Transverse colon (tissue), 4 donors: ENCODE measurements around the gene HIC2. TPM values are rescaled to one million over a fixed set of nuclear protein-coding genes. Genes with fewer than 3 reads are reported as not detected.

Source experiments
- DNase-seq: peaks from one replicate; pipeline ENCODE4 v3.0.0-alpha.2; 2019
- H3K27ac ChIP-seq, 4 donors: fragments of 200-600 bp; sonication (generic); 2 replicates each; pipeline ENCODE4 v1.5.1; 2016 to 2018; ENCODE audit warnings: inconsistent platforms in 4 of 4
- H3K27me3 ChIP-seq: fragments of 200-600 bp; sonication (generic); 2 replicates; pipeline ENCODE4 v1.5.1; 2017; ENCODE audit warnings: inconsistent platforms
- H3K36me3 ChIP-seq, 4 donors: fragments of 200-600 bp; sonication (generic); 2 replicates each; pipeline ENCODE4 v1.5.1; 2017 to 2019; ENCODE audit warnings: inconsistent platforms in 4 of 4
- H3K4me1 ChIP-seq, 4 donors: fragments of 200-600 bp; sonication (generic); 2 replicates each; pipeline ENCODE4 v1.5.1; 2017 to 2020; ENCODE audit warnings: inconsistent platforms in 4 of 4
- H3K4me3 ChIP-seq, 4 donors: fragments of 200-600 bp; sonication (generic); 1 replicate in 1 of 4; 2 replicates in 3 of 4; pipeline versions ENCODE4 v1.5.1 to v1.6.1; 2017 to 2019; ENCODE audit warnings: inconsistent platforms in 4 of 4
- H3K9me3 ChIP-seq, 2 donors: fragments of 200-600 bp; sonication (generic); 2 replicates each; pipeline ENCODE4 v1.5.1; 2017 to 2019; ENCODE audit warnings: inconsistent platforms in 2 of 2
- EP300 ChIP-seq: sonication (generic); formaldehyde crosslinking; IDR thresholded peaks from one replicate; pipeline ENCODE4 v1.6.1; 2017; ENCODE audit warnings: antibody characterized with exemption, low read depth
- POLR2A ChIP-seq: fragments of 450-650 bp; IDR thresholded peaks from one replicate; pipeline ENCODE4 v1.6.1; 2016; ENCODE audit warnings: antibody characterized with exemption, mild to moderate bottlenecking, moderate library complexity
- POLR2AphosphoS5 ChIP-seq, 3 donors: sonication (generic); formaldehyde crosslinking; IDR thresholded peaks; one replicate each; pipeline ENCODE4 v1.6.1; 2016; ENCODE audit warnings: antibody characterized with exemption in 3 of 3
- WGBS, 2 donors: methylation state at CpG; one replicate each; pipeline ENCODE4 v1.1.5; 2018; ENCODE audit warnings: low coverage in 1 of 2; 5-methylcytosine and 5-hydroxymethylcytosine counted together
- in situ Hi-C, 4 donors: fragments of 200-750 bp; cut with MboI; loops; one replicate each; pipeline versions ENCODE4 v1.15.0 to v1.15.1; 2017; ENCODE audit warnings: low sequenced_read_pairs in 3 of 4, low pct_ligation_motif_present in 1 of 4, low pct_unique_long_range_greater_than_20kb in 1 of 4
- intact Hi-C: fragments of 100-400 bp; cut with DNase I; formaldehyde crosslinking; loops from one replicate; pipeline ENCODE4 v1.15.1; 2023; ENCODE audit warnings: low total_unique reads
- total RNA-seq, 4 donors: library from RNA; depleted of rRNA; stranded (reverse); fragments of >200 nt; gene quantifications; one replicate each; pipeline ENCODE4 v1.1.0, GENCODE V29; 2016
- TF ChIP-seq, protein P1 (sequence below), 5 experiments: fragments of 200-600 bp in 3 of 5; fragments of 450-650 bp in 2 of 5; sonication (generic) in 3 of 5; IDR thresholded peaks; 1 replicate in 2 of 5; 2 replicates in 3 of 5; pipeline ENCODE4 v1.5.1; 2016 to 2017; ENCODE audit warnings: antibody characterized with exemption in 5 of 5, inconsistent platforms in 3 of 5, mild to moderate bottlenecking in 2 of 5, moderate library complexity in 1 of 5

The HIC2 gene
- total RNA-seq, 4 donors from 2014 or later, result 7.2 to 71.4 (median 9.2) TPM

DNA sequence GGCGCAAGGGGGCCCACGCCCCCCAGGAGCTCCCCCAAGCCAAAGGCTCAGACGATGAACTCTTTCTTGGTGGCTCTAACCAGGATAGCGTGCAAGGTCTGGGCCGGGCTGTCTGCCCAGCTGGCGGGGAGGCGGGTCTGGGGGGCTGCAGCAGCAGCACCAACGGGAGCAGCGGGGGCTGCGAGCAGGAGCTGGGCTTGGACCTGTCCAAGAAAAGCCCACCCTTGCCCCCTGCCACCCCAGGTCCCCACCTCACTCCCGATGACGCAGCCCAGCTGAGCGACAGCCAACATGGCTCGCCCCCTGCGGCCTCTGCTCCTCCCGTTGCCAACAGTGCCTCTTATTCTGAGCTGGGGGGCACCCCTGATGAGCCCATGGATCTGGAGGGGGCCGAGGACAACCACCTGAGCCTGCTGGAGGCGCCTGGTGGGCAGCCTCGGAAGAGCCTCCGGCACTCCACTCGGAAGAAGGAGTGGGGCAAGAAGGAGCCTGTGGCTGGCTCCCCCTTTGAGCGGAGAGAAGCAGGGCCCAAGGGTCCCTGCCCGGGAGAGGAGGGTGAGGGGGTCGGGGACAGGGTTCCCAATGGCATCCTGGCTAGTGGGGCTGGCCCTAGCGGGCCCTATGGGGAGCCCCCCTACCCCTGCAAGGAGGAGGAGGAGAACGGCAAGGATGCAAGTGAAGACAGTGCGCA is 28.4 kb downstream of the HIC2 start:
- in situ Hi-C loops (no loop called here), intact Hi-C loops (no loop called here)
- H3K4me1 ChIP-seq, result no peaks in the 10 kb centered on the region
- H3K9me3 ChIP-seq, result no peaks in the 10 kb centered on the region
- H3K4me3 ChIP-seq, result no peak overlapping the region
- WGBS, 2 donors, result 96 to 100% methylated on average over 2 to 24 of the region's 27 CpGs
- TF ChIP-seq POLR2A (no peak), POLR2AphosphoS5 (IDR thresholded peaks at IDR 0.05) (no peak), EP300 (no peak)
- TF ChIP-seq, protein P1, sequence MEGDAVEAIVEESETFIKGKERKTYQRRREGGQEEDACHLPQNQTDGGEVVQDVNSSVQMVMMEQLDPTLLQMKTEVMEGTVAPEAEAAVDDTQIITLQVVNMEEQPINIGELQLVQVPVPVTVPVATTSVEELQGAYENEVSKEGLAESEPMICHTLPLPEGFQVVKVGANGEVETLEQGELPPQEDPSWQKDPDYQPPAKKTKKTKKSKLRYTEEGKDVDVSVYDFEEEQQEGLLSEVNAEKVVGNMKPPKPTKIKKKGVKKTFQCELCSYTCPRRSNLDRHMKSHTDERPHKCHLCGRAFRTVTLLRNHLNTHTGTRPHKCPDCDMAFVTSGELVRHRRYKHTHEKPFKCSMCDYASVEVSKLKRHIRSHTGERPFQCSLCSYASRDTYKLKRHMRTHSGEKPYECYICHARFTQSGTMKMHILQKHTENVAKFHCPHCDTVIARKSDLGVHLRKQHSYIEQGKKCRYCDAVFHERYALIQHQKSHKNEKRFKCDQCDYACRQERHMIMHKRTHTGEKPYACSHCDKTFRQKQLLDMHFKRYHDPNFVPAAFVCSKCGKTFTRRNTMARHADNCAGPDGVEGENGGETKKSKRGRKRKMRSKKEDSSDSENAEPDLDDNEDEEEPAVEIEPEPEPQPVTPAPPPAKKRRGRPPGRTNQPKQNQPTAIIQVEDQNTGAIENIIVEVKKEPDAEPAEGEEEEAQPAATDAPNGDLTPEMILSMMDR (IDR thresholded peaks at IDR 0.05), result no peak
- H3K27ac ChIP-seq, result no peak overlapping the region
- H3K36me3 ChIP-seq, result peaks cover 0 to 7% (median 4%) of the 10 kb centered on the region in 4 donors
- no peak for DNase-seq
- no peaks in the 10 kb centered on the region for H3K27me3 ChIP-seq

DNA sequence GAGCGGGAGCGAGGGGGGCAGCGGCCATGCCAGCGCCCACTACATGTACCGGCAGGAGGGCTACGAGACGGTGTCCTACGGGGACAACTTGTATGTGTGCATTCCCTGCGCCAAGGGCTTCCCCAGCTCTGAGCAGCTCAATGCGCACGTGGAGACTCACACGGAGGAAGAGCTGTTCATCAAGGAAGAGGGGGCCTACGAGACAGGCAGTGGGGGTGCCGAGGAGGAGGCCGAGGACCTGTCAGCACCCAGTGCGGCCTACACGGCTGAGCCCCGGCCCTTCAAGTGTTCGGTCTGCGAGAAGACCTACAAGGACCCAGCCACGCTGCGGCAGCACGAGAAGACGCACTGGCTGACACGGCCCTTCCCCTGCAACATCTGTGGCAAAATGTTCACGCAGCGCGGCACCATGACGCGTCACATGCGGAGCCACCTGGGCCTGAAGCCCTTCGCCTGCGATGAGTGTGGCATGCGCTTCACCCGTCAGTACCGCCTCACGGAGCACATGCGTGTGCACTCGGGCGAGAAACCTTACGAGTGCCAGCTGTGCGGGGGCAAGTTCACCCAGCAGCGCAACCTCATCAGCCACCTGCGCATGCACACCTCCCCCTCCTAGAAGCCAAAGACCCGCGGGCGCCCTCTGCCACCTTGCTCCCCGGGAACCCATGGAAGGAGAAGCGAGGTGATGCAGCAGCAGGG is 29.1 kb downstream of the HIC2 start:
- H3K27ac ChIP-seq, result no peak overlapping the region
- TF ChIP-seq, protein P1 (IDR thresholded peaks at IDR 0.05), result no peak
- no peak for TF ChIP-seq EP300
- no peak for TF ChIP-seq POLR2A
- no peak for TF ChIP-seq POLR2AphosphoS5 (IDR thresholded peaks at IDR 0.05)
- WGBS, 2 donors, result 96% methylated on average over 49 of the region's 49 CpGs; no CpG with 5 or more reads in 1 of the 2 donors
- in situ Hi-C loops, result no loop called here
- intact Hi-C loops, result no loop called here
- H3K27me3 ChIP-seq, result no peaks in the 10 kb centered on the region
- no peak overlapping the region for H3K4me3 ChIP-seq
- no peak for DNase-seq
- peaks cover 0 to 7% (median 4%) of the 10 kb centered on the region in 4 donors for H3K36me3 ChIP-seq
- H3K9me3 ChIP-seq, result no peaks in the 10 kb centered on the region
- no peaks in the 10 kb centered on the region for H3K4me1 ChIP-seq

DNA sequence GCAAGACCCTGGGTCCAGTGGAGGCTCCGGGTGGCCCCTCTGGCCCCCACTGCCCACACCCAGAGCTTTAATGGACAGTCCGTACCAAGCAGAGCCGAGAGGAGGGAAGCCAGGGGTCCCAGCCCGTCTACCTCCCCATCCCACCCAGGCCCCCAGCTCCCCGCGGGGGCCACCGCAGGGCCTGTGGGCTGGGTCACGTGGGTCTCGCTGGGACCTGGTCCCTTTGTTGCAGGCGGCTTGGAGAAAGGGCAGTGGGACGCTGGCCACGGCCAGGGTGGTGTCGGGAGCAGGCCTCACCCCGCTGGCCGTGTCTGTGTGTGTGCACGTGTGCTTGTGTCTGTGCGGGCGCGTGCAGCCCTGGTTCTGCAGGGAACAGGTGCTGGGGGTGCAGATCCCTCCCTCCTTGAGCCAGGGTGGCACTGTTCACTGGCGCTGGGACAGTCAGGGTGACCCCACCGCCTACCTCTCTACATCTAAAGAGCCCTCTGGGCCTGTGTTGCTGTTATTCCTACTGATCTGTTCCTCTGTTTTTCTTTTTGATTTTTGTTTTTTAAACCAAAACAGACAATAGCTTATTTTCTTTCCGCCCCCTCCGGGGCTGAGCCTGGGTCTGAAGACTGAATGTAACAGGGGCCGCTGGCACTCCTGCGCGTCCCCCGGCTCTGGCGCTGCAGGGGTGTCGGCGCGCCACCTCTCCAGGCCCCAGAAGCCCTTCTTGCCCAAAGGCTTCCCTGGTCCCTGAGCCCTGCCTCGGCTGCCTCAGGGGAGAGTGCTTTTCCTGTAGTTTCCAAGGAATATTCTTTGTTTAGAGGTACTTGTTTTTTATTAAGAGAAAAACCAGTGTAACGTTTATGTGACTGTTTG is 29.9 kb downstream of the HIC2 start:
- TF ChIP-seq POLR2A, result no peak
- Histone ChIP-seq H3K4me3 (no peak overlapping the region), H3K4me1 (no peaks in the 10 kb centered on the region), H3K9me3 (no peaks in the 10 kb centered on the region), H3K27me3 (no peaks in the 10 kb centered on the region), H3K36me3 (peaks cover 0 to 7% (median 4%) of the 10 kb centered on the region in 4 donors), H3K27ac (no peak overlapping the region)
- intact Hi-C loops (no loop called here), in situ Hi-C loops (no loop called here)
- 95 to 100% methylated on average over 2 to 25 of the region's 33 CpGs for WGBS, 2 donors
- DNase-seq, result no peak

DNA sequence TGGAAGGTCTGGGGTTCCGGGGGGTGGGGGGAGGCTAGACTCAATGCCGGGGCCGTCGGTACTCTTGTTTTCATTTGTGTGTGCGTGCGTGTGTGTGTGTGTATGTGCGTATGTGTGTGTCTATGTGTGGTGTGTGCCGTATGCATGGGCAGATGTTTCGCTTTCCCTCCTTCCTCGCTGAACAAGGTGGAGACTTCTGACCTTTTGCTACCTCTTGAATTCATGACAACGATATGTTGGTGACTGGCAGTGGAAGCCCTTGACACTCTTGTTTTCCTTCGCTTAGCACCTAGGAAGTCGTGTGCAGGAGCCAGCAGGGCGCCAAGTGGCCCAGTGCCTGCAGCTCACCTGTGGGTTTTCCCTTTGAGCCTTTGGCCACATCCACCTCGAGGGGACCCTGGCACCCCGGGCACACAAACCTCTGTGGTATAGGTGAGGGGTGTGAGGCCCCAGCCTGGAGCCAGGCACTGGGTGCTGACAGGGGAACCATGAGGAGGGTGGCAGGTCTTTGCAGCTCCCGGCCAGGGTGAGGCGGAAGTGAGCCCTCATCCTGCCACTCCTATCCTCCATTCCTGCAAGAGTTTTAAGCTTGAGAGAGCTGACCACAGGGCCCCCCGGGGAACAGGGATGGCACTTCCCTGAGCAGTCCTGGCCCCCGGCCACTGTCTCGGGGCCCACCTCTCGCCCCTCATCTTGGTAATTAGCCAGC is 30.7 kb downstream of the HIC2 start:
- 92% methylated on average over 22 of the region's 22 CpGs; no CpG with 5 or more reads in 1 of the 2 donors for WGBS, 2 donors
- H3K9me3 ChIP-seq, result no peaks in the 10 kb centered on the region
- in situ Hi-C loops (no loop called here), intact Hi-C loops (no loop called here)
- no peak overlapping the region for H3K4me3 ChIP-seq
- H3K27me3 ChIP-seq, result no peaks in the 10 kb centered on the region
- H3K36me3 ChIP-seq, result peaks cover 0 to 7% (median 4%) of the 10 kb centered on the region in 4 donors
- TF ChIP-seq, protein P1 (IDR thresholded peaks at IDR 0.05), result no peak
- TF ChIP-seq POLR2AphosphoS5 (IDR thresholded peaks at IDR 0.05), result no peak
- TF ChIP-seq POLR2A, result no peak
- no peak for TF ChIP-seq EP300
- H3K4me1 ChIP-seq, result no peaks in the 10 kb centered on the region
- DNase-seq, result no peak
- H3K27ac ChIP-seq, result no peak overlapping the region
